D721Med (cell line): ENCODE results near the gene P2RY10.

Experiments used
- DNase-seq: peaks from one replicate; pipeline ENCODE4 v3.0.0; 2011; ENCODE audit warnings: low spot score; ENCODE audit not compliant: insufficient read length
- FAIRE-seq: peaks from 2 replicates; lab custom pipeline; 2011; peaks lifted over from hg19 to GRCh38; lab: Jason Lieb, UNC
- TF ChIP-seq, protein P1 (sequence below): IDR thresholded peaks from 2 replicates; pipeline ENCODE4 v1.5.1; 2012; ENCODE audit warnings: mild to moderate bottlenecking, control low read depth; ENCODE audit not compliant: insufficient read depth; ENCODE audit errors: missing control alignments

Gene P2RY10

DNA sequence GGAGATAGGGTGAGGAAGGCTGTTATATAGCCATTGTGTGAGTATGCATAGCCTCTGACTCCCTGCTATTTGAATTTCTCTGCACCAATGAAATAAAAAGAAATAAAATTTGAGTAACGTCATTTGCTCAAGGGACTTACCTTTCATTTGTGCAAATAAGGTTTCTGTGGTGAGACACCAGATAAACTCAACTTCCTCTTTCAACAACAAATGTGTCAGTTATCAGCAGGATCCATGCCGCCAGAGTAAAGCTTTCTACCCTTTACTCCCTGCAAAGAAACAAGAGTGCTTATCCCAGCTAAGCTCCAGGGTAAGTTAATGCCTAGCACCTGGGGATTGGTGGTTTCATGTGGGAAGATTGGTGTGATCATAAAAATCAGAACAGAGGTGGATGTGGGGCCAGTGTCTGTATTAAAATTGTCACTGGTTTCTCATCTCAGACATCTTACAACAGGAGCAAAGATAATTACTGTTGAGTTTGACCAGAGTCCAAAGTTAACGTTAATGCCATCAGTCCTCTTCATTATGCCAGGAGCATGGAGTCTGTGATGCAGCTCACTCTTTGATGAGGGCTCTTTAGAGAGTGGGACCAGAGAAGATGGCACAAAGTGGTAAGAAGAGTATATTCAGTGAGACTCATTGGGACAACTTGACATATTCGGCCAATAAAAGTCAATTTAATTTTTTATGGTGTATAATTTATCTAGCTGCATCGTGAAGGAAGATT, at the start of gene P2RY10:
P2RY10 (plus strand) TSS at position 206 of the 727 bp plus-strand sequence. CDS start 15,130 bp downstream, outside the sequence.
- no peak for FAIRE-seq
- DNase-seq = no peak
- TF ChIP-seq, protein P1, sequence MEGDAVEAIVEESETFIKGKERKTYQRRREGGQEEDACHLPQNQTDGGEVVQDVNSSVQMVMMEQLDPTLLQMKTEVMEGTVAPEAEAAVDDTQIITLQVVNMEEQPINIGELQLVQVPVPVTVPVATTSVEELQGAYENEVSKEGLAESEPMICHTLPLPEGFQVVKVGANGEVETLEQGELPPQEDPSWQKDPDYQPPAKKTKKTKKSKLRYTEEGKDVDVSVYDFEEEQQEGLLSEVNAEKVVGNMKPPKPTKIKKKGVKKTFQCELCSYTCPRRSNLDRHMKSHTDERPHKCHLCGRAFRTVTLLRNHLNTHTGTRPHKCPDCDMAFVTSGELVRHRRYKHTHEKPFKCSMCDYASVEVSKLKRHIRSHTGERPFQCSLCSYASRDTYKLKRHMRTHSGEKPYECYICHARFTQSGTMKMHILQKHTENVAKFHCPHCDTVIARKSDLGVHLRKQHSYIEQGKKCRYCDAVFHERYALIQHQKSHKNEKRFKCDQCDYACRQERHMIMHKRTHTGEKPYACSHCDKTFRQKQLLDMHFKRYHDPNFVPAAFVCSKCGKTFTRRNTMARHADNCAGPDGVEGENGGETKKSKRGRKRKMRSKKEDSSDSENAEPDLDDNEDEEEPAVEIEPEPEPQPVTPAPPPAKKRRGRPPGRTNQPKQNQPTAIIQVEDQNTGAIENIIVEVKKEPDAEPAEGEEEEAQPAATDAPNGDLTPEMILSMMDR = no peak

GRCh38 chrX:78922754-78923153, 22.4 kb upstream of the P2RY10 start:
- DNase-seq = no peak
- TF ChIP-seq, protein P1 = no peak
- no peak for FAIRE-seq

- TF ChIP-seq, protein P1 = no peak
- no peak for FAIRE-seq
- no peak for DNase-seq
Measured at GRCh38 chrX:78923198-78924015, 21.8 kb upstream of the P2RY10 start.

DNA sequence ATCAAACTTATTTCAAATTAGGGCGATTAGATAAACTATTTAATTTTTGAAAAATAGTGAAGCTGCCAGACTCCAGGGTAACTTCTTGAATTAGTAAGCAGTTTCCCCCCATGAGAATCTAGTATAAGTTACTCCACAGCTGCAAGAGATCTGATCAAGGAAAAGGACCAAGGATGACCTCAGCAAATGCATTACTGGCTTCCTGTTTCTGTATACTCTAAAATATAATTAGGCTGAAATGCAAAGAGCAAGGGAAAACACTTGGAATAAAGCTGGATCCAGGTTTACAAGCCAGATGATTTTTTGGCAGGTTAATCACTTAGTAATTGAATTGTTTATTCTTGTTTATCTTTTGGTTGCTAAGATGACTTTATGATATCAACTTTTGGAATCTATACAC, 13.4 kb upstream of the P2RY10 start:
- TF ChIP-seq, protein P1 = no peak
- DNase-seq = no peak
- no peak for FAIRE-seq

- DNase-seq = no peak
- FAIRE-seq = no peak
- TF ChIP-seq, protein P1 = no peak
Measured at GRCh38 chrX:78934866-78935265, 10.3 kb upstream of the P2RY10 start.

- TF ChIP-seq, protein P1 = no peak
- FAIRE-seq (no peak), DNase-seq (no peak)
Measured at GRCh38 chrX:78944351-78944750, 840 bp upstream of the P2RY10 start.
